ENCODE data around the gene CXCR1.

CXCR1 gene

GRCh38 chr2:218192902-218193430 is 26.2 kb upstream of the CXCR1 start:
- no peaks in the 10 kb centered on the region for H3K4me1 ChIP-seq (ENCODE audit: insufficient read depth, insufficient read length)
- H3K9ac ChIP-seq (ENCODE audit: insufficient read length, low read depth) = no peak overlapping the region
- no peak for TF ChIP-seq SUZ12 (IDR thresholded peaks at IDR 0.05; ENCODE audit: extremely low read depth, insufficient read depth, insufficient read length)
- TF ChIP-seq ZNF274 (IDR thresholded peaks at IDR 0.05; ENCODE audit: low read depth, low read length) = no peak
- no peak overlapping the region for H3K4me3 ChIP-seq (ENCODE audit: insufficient read length, low read depth)
- H3K36me3 ChIP-seq (ENCODE audit: insufficient read depth, insufficient read length, low read length) = no peaks in the 10 kb centered on the region
- H3K27me3 ChIP-seq (ENCODE audit: insufficient read depth, insufficient read length) = no peaks in the 10 kb centered on the region
- no peaks in the 10 kb centered on the region for H3K9me3 ChIP-seq (ENCODE audit: insufficient read depth, low read length)
- no peak for DNase-seq (ENCODE audit: low read depth, low spot score)

- Histone ChIP-seq H3K9ac (ENCODE audit: insufficient read length, low read depth) (no peak overlapping the region), H3K4me3 (ENCODE audit: insufficient read length, low read depth) (no peak overlapping the region), H3K27me3 (ENCODE audit: insufficient read depth, insufficient read length) (no peaks in the 10 kb centered on the region), H3K9me3 (ENCODE audit: insufficient read depth, low read length) (no peaks in the 10 kb centered on the region; the same call in 1 of the 2 replicates), H3K36me3 (ENCODE audit: insufficient read depth, insufficient read length, low read length) (no peaks in the 10 kb centered on the region), H3K4me1 (ENCODE audit: insufficient read depth, insufficient read length) (no peaks in the 10 kb centered on the region)
- TF ChIP-seq SUZ12 (IDR thresholded peaks at IDR 0.05; ENCODE audit: extremely low read depth, insufficient read depth, insufficient read length) (no peak), ZNF274 (IDR thresholded peaks at IDR 0.05; ENCODE audit: low read depth, low read length) (no peak), YY1 (IDR thresholded peaks at IDR 0.05; ENCODE audit: insufficient read depth, insufficient read length) (no peak)
- DNase-seq (ENCODE audit: low read depth, low spot score) = no peak
Measured at GRCh38 chr2:218188528-218188927, 21.8 kb upstream of the CXCR1 start.

- TF ChIP-seq ZNF274 (IDR thresholded peaks at IDR 0.05; ENCODE audit: low read depth, low read length) (no peak), SUZ12 (IDR thresholded peaks at IDR 0.05; ENCODE audit: extremely low read depth, insufficient read depth, insufficient read length) (no peak), YY1 (IDR thresholded peaks at IDR 0.05; ENCODE audit: insufficient read depth, insufficient read length) (no peak)
- no peaks in the 10 kb centered on the region for H3K27me3 ChIP-seq (ENCODE audit: insufficient read depth, insufficient read length)
- H3K4me3 ChIP-seq (ENCODE audit: insufficient read length, low read depth) = no peak overlapping the region
- DNase-seq (ENCODE audit: low read depth, low spot score) = no peak
- H3K9me3 ChIP-seq (ENCODE audit: insufficient read depth, low read length) = no peaks in the 10 kb centered on the region; the same call in 1 of the 2 replicates
- H3K36me3 ChIP-seq (ENCODE audit: insufficient read depth, insufficient read length, low read length) = no peaks in the 10 kb centered on the region
- H3K9ac ChIP-seq (ENCODE audit: insufficient read length, low read depth) = no peak overlapping the region
- no peaks in the 10 kb centered on the region for H3K4me1 ChIP-seq (ENCODE audit: insufficient read depth, insufficient read length)
Measured at GRCh38 chr2:218187296-218188015, 20.7 kb upstream of the CXCR1 start.

- Histone ChIP-seq H3K4me1 (ENCODE audit: insufficient read depth, insufficient read length) (no peaks in the 10 kb centered on the region), H3K9ac (ENCODE audit: insufficient read length, low read depth) (no peak overlapping the region), H3K4me3 (ENCODE audit: insufficient read length, low read depth) (no peak overlapping the region), H3K36me3 (ENCODE audit: insufficient read depth, insufficient read length, low read length) (no peaks in the 10 kb centered on the region), H3K9me3 (ENCODE audit: insufficient read depth, low read length) (no peaks in the 10 kb centered on the region; the same call in 1 of the 2 replicates), H3K27me3 (ENCODE audit: insufficient read depth, insufficient read length) (no peaks in the 10 kb centered on the region)
- TF ChIP-seq SUZ12 (IDR thresholded peaks at IDR 0.05; ENCODE audit: extremely low read depth, insufficient read depth, insufficient read length) (no peak), YY1 (IDR thresholded peaks at IDR 0.05; ENCODE audit: insufficient read depth, insufficient read length) (no peak), ZNF274 (IDR thresholded peaks at IDR 0.05; ENCODE audit: low read depth, low read length) (no peak)
- DNase-seq (ENCODE audit: low read depth, low spot score) = no peak
Measured at GRCh38 chr2:218186876-218187275, 20.1 kb upstream of the CXCR1 start.

- no peaks in the 10 kb centered on the region for H3K27me3 ChIP-seq (ENCODE audit: insufficient read depth, insufficient read length)
- no peaks in the 10 kb centered on the region for H3K36me3 ChIP-seq (ENCODE audit: insufficient read depth, insufficient read length, low read length)
- no peaks in the 10 kb centered on the region for H3K4me1 ChIP-seq (ENCODE audit: insufficient read depth, insufficient read length)
- TF ChIP-seq SUZ12 (IDR thresholded peaks at IDR 0.05; ENCODE audit: extremely low read depth, insufficient read depth, insufficient read length) = no peak
- TF ChIP-seq ZNF274 (IDR thresholded peaks at IDR 0.05; ENCODE audit: low read depth, low read length) = no peak
- TF ChIP-seq YY1 (IDR thresholded peaks at IDR 0.05; ENCODE audit: insufficient read depth, insufficient read length) = no peak
- H3K4me3 ChIP-seq (ENCODE audit: insufficient read length, low read depth) = no peak overlapping the region
- H3K9me3 ChIP-seq (ENCODE audit: insufficient read depth, low read length) = no peaks in the 10 kb centered on the region; the same call in 1 of the 2 replicates
- peak; percentile 55 for DNase-seq (ENCODE audit: low read depth, low spot score)
- no peak overlapping the region for H3K9ac ChIP-seq (ENCODE audit: insufficient read length, low read depth)
Measured at GRCh38 chr2:218186355-218186766, 19.6 kb upstream of the CXCR1 start.

GRCh38 chr2:218184331-218184730 is 17.6 kb upstream of the CXCR1 start:
- H3K9ac ChIP-seq (ENCODE audit: insufficient read length, low read depth) = no peak overlapping the region
- H3K4me1 ChIP-seq (ENCODE audit: insufficient read depth, insufficient read length) = no peaks in the 10 kb centered on the region
- no peaks in the 10 kb centered on the region; the same call in 1 of the 2 replicates for H3K9me3 ChIP-seq (ENCODE audit: insufficient read depth, low read length)
- H3K4me3 ChIP-seq (ENCODE audit: insufficient read length, low read depth) = no peak overlapping the region
- DNase-seq (ENCODE audit: low read depth, low spot score) = no peak
- no peaks in the 10 kb centered on the region for H3K27me3 ChIP-seq (ENCODE audit: insufficient read depth, insufficient read length)
- no peaks in the 10 kb centered on the region for H3K36me3 ChIP-seq (ENCODE audit: insufficient read depth, insufficient read length, low read length)
- TF ChIP-seq YY1 (IDR thresholded peaks at IDR 0.05; ENCODE audit: insufficient read depth, insufficient read length) (no peak), ZNF274 (IDR thresholded peaks at IDR 0.05; ENCODE audit: low read depth, low read length) (no peak), SUZ12 (IDR thresholded peaks at IDR 0.05; ENCODE audit: extremely low read depth, insufficient read depth, insufficient read length) (no peak)

GRCh38 chr2:218180467-218181114 is 13.8 kb upstream of the CXCR1 start:
- H3K4me1 ChIP-seq (ENCODE audit: insufficient read depth, insufficient read length) = no peaks in the 10 kb centered on the region
- H3K9me3 ChIP-seq (ENCODE audit: insufficient read depth, low read length) = no peaks in the 10 kb centered on the region; the same call in 1 of the 2 replicates
- H3K9ac ChIP-seq (ENCODE audit: insufficient read length, low read depth) = no peak overlapping the region
- H3K36me3 ChIP-seq (ENCODE audit: insufficient read depth, insufficient read length, low read length) = no peaks in the 10 kb centered on the region
- DNase-seq (ENCODE audit: low read depth, low spot score) = no peak
- no peaks in the 10 kb centered on the region for H3K27me3 ChIP-seq (ENCODE audit: insufficient read depth, insufficient read length)
- no peak overlapping the region for H3K4me3 ChIP-seq (ENCODE audit: insufficient read length, low read depth)
- TF ChIP-seq YY1 (IDR thresholded peaks at IDR 0.05; ENCODE audit: insufficient read depth, insufficient read length) (no peak), SUZ12 (IDR thresholded peaks at IDR 0.05; ENCODE audit: extremely low read depth, insufficient read depth, insufficient read length) (no peak), ZNF274 (IDR thresholded peaks at IDR 0.05; ENCODE audit: low read depth, low read length) (no peak)
